H1 (cell line): ENCODE data around the gene MYO9B. TPM values are rescaled to one million over a fixed set of nuclear protein-coding genes. Genes with fewer than 3 reads are reported as not detected.

Source experiments
- NRF1 ChIP-seq: IDR thresholded peaks from 2 replicates; pipeline ENCODE4 v1.6.1; 2011; ENCODE audit warnings: mild to moderate bottlenecking, low read depth, low read length, improper control_type of control experiment
- RBBP5 ChIP-seq: IDR thresholded peaks from 2 replicates; pipeline ENCODE4 v1.7.1; 2012; ENCODE audit warnings: low read depth, mild to moderate bottlenecking, inconsistent platforms, low read length, moderate library complexity, borderline replicate concordance
- SP1 ChIP-seq: IDR thresholded peaks from 2 replicates; pipeline ENCODE4 v1.6.1; 2011; ENCODE audit warnings: low read depth, low read length
- polyA plus RNA-seq, 7 experiments: library from polyadenylated mRNA; depleted of rRNA in 3 of 7; stranded (reverse) in 5 of 7; unstranded in 2 of 7; fragments of >200 nt in 5 of 7; fragments of 200-250 nt in 2 of 7; gene quantifications; 1 replicate in 5 of 7; 2 replicates in 1 of 7; 4 replicates in 1 of 7; pipeline versions ENCODE4 v1.2.1 to v1.2.3, GENCODE V29; 2011 to 2013; ENCODE audit warnings: missing spikeins in 2 of 7, mixed read lengths in 2 of 7
- total RNA-seq: library from RNA; stranded (reverse); fragmentation: NEBNext Ultra II Directional; extraction: Animal tissue kit (Norgen Biotek cat#: 25700); gene quantifications from 2 replicates; pipeline ENCODE4 v1.2.1, GENCODE V29; 2021

The MYO9B gene
- total and polyA plus RNA-seq, 2 of the 8 experiments (the other 6 are each of a cell fraction or from before 2014, with no cell fraction given): 27.6 to 77.1 TPM

GRCh38 chr19:17112700-17113099, 37.1 kb downstream of the MYO9B start (continued):
- TF ChIP-seq SP1: no peak
- TF ChIP-seq RBBP5: no peak
- TF ChIP-seq NRF1: no peak
